Measurements from ENCODE around the gene ABCG8.

The ABCG8 gene

DNA sequence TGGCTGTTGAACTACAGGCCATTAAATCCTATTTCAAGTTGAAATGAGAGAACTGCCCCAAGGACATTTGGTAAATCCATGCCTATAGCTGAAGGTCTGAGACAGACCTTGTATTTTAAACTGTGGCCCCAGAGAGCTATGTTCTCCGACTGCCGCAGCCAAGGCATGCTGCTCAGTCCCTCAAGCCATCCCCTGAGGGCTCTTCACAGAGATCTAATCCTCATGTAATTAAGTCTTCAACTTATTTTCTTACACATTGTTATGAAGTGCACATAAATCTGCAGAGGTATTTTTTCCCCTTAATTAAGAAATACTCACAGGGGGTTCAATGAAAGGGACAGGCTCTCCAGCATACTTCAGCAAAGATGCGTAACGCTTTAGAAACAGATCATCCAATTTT is 50.6 kb downstream of the ABCG8 start:
- Histone ChIP-seq H3K9ac (ENCODE audit: low read depth, low read length, poor library complexity, severe bottlenecking) (no peak overlapping the region), H3K9me2 (replicated peaks; ENCODE audit: low read depth, low read length) (no peaks in the 10 kb centered on the region), H3K9me3 (ENCODE audit: insufficient read depth, low read depth, low read length) (no peaks in the 10 kb centered on the region), H3K79me2 (ENCODE audit: insufficient read depth, low read length) (no peaks in the 10 kb centered on the region), H3K4me2 (ENCODE audit: low read depth, low read length, poor library complexity, severe bottlenecking) (no peak overlapping the region), H3K4me3 (ENCODE audit: low read length, poor library complexity, severe bottlenecking) (no peak overlapping the region), H3K36me3 (ENCODE audit: insufficient read depth, low read length) (peaks cover 73% of the 10 kb centered on the region), H3K4me1 (ENCODE audit: insufficient read depth, low read length, poor library complexity, severe bottlenecking) (no peaks in the 10 kb centered on the region), H3F3A (ENCODE audit: low read depth) (no peaks in the 10 kb centered on the region), H4K20me1 (ENCODE audit: insufficient read depth, low read length, poor library complexity, severe bottlenecking) (no peaks in the 10 kb centered on the region), H3K27me3 (ENCODE audit: insufficient read depth, low read length, poor library complexity, severe bottlenecking) (no peaks in the 10 kb centered on the region), H2AFZ (ENCODE audit: low read length) (no peak overlapping the region)
- TF ChIP-seq EZH2phosphoT487 (IDR thresholded peaks at IDR 0.05; ENCODE audit: borderline replicate concordance): no peak
- TF ChIP-seq, protein P1, sequence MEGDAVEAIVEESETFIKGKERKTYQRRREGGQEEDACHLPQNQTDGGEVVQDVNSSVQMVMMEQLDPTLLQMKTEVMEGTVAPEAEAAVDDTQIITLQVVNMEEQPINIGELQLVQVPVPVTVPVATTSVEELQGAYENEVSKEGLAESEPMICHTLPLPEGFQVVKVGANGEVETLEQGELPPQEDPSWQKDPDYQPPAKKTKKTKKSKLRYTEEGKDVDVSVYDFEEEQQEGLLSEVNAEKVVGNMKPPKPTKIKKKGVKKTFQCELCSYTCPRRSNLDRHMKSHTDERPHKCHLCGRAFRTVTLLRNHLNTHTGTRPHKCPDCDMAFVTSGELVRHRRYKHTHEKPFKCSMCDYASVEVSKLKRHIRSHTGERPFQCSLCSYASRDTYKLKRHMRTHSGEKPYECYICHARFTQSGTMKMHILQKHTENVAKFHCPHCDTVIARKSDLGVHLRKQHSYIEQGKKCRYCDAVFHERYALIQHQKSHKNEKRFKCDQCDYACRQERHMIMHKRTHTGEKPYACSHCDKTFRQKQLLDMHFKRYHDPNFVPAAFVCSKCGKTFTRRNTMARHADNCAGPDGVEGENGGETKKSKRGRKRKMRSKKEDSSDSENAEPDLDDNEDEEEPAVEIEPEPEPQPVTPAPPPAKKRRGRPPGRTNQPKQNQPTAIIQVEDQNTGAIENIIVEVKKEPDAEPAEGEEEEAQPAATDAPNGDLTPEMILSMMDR (conservative IDR thresholded peaks at IDR 0.05; ENCODE audit: low read length): no peak

DNA sequence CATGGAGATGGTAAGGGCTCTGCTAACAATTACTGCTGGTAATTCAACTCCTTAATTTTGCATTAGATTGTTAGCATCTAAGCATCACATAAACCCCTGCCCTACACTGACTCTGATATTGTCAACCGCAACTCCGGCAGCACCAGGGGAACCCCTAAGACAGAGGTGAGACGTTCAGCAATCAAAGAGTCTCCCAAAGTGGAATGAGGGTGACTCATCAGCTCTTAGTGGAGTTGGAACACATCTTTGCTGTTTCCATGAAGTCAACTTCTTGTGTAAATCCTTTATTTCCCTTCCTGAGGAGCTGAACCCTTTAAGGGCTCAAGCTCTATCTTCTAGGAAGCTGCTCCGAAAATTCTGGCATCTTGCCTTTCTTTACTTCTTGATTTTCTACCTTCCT is 52.1 kb downstream of the ABCG8 start:
- Histone ChIP-seq H3K9ac (ENCODE audit: low read depth, low read length, poor library complexity, severe bottlenecking) (no peak overlapping the region), H3K4me1 (ENCODE audit: insufficient read depth, low read length, poor library complexity, severe bottlenecking) (no peaks in the 10 kb centered on the region), H3K4me2 (ENCODE audit: low read depth, low read length, poor library complexity, severe bottlenecking) (no peak overlapping the region), H3F3A (ENCODE audit: low read depth) (no peaks in the 10 kb centered on the region), H3K79me2 (ENCODE audit: insufficient read depth, low read length) (no peaks in the 10 kb centered on the region), H3K4me3 (ENCODE audit: low read length, poor library complexity, severe bottlenecking) (no peak overlapping the region), H3K9me3 (ENCODE audit: insufficient read depth, low read depth, low read length) (no peaks in the 10 kb centered on the region), H3K9me2 (replicated peaks; ENCODE audit: low read depth, low read length) (no peaks in the 10 kb centered on the region), H2AFZ (ENCODE audit: low read length) (no peak overlapping the region), H3K36me3 (ENCODE audit: insufficient read depth, low read length) (peaks cover 87% of the 10 kb centered on the region), H3K27me3 (ENCODE audit: insufficient read depth, low read length, poor library complexity, severe bottlenecking) (no peaks in the 10 kb centered on the region), H4K20me1 (ENCODE audit: insufficient read depth, low read length, poor library complexity, severe bottlenecking) (no peaks in the 10 kb centered on the region)
- TF ChIP-seq, protein P1 (conservative IDR thresholded peaks at IDR 0.05; ENCODE audit: low read length): no peak
- TF ChIP-seq EZH2phosphoT487 (IDR thresholded peaks at IDR 0.05; ENCODE audit: borderline replicate concordance): no peak

DNA sequence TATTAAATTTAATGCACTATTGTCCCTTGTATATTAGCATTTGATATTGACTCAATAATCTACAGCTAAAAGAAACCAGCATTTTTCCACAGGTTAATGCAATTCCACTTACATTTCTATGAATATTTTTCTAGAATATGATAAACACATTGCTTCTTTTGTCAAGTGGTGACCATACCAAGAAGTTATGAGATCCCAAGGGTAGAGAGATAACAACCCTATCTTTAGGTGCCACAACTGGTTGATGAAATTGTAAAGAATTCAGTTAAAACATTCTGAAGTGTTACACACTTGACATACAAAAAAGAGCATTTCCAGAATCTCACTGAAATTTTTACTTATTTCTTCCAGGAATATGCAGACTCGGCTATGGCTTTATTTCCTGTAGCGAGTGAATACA is 56.0 kb downstream of the ABCG8 start:
- H4K20me1 ChIP-seq (ENCODE audit: insufficient read depth, low read length, poor library complexity, severe bottlenecking): no peaks in the 10 kb centered on the region
- no peak overlapping the region for H3K4me2 ChIP-seq (ENCODE audit: low read depth, low read length, poor library complexity, severe bottlenecking)
- H3K79me2 ChIP-seq (ENCODE audit: insufficient read depth, low read length): no peaks in the 10 kb centered on the region
- peaks cover 94% of the 10 kb centered on the region for H3K36me3 ChIP-seq (ENCODE audit: insufficient read depth, low read length)
- H3K4me3 ChIP-seq (ENCODE audit: low read length, poor library complexity, severe bottlenecking): no peak overlapping the region
- H2AFZ ChIP-seq (ENCODE audit: low read length): no peak overlapping the region
- TF ChIP-seq, protein P1 (conservative IDR thresholded peaks at IDR 0.05; ENCODE audit: low read length): no peak
- no peak for TF ChIP-seq EZH2phosphoT487 (IDR thresholded peaks at IDR 0.05; ENCODE audit: borderline replicate concordance)
- H3K27me3 ChIP-seq (ENCODE audit: insufficient read depth, low read length, poor library complexity, severe bottlenecking): no peaks in the 10 kb centered on the region
- no peaks in the 10 kb centered on the region for H3K4me1 ChIP-seq (ENCODE audit: insufficient read depth, low read length, poor library complexity, severe bottlenecking)
- no peak overlapping the region for H3K9ac ChIP-seq (ENCODE audit: low read depth, low read length, poor library complexity, severe bottlenecking)
- no peaks in the 10 kb centered on the region for H3K9me2 ChIP-seq (replicated peaks; ENCODE audit: low read depth, low read length)
- H3F3A ChIP-seq (ENCODE audit: low read depth): no peaks in the 10 kb centered on the region
- H3K9me3 ChIP-seq (ENCODE audit: insufficient read depth, low read depth, low read length): no peaks in the 10 kb centered on the region

Data from Loucy (cell line).